GM12878 (cell line): ENCODE measurements around the gene MDN1. TPM values are rescaled to one million over a fixed set of nuclear protein-coding genes. Genes with fewer than 3 reads are reported as not detected.
"Not testable (repeated sequence)": the region's sequence is repeated elsewhere in the genome, so short reads cannot be mapped to it uniquely, and the experiment has no call there.

Source experiments
- ATAC-seq: fragments of 200-7000 bp; cut with Tn5 transposase; 3 replicates; pipeline ENCODE4 v1.9.1; 2020; ENCODE audit warnings: mild to moderate bottlenecking, moderate library complexity
- BruUV-seq: library from RNA; stranded (reverse); fragments of 400-500 nt; replicated peaks from 2 replicates; lab custom pipeline; 2021; lab: Mats Ljungman, UMichigan
- CTCF ChIA-PET: fragments of 300-600 bp; sonication (Branson Sonifier 250); formaldehyde crosslinking; extraction: SDS; loops from one replicate; lab custom pipeline; 2021; ENCODE audit warnings: inconsistent platforms; lab: Yijun Ruan, JAX
- POLR2A ChIA-PET: fragments of 350-600 bp; formaldehyde crosslinking; extraction: SDS; loops from one replicate; lab custom pipeline; 2021; ENCODE audit warnings: inconsistent platforms; lab: Charles Lee
- RAD21 ChIA-PET: fragments of 300-600 bp; sonication (Branson Sonifier 250); formaldehyde crosslinking; loops from one replicate; lab custom pipeline; 2023; ENCODE audit warnings: antibody characterized with exemption; ENCODE audit not compliant: unreplicated experiment; lab: Charles Lee
- SMC1A ChIA-PET: fragments of 300-600 bp; sonication (Branson Sonifier 250); formaldehyde crosslinking; loops from one replicate; lab custom pipeline; 2023; ENCODE audit not compliant: unreplicated experiment, uncharacterized antibody; lab: Charles Lee
- DNase-seq: peaks from one replicate; pipeline ENCODE4 v3.0.0-alpha.2; 2011; ENCODE audit warnings: low read depth, low spot score
- FAIRE-seq: peaks from 3 replicates; lab custom pipeline; 2011; peaks lifted over from hg19 to GRCh38; lab: Jason Lieb, UNC
- H2AFZ ChIP-seq: 2 replicates; pipeline ENCODE4 v1.6.0; 2011; ENCODE audit warnings: low read depth, low read length, control low read depth; ENCODE audit not compliant: control insufficient read depth
- H3K27ac ChIP-seq: 2 replicates; pipeline ENCODE4 v1.5.1; 2011; ENCODE audit warnings: control low read depth; ENCODE audit not compliant: control insufficient read depth, insufficient read depth
- H3K27me3 ChIP-seq, 2 experiments: replicated peaks in 1 of 2; 2 replicates each; pipeline versions ENCODE4 v1.6.0 to v1.6.1; 2011; ENCODE audit warnings: low read length in 1 of 2; ENCODE audit not compliant: control insufficient read depth in 2 of 2, insufficient read depth in 2 of 2
- H3K36me3 ChIP-seq, 2 experiments: 2 replicates each; pipeline ENCODE4 v1.5.1; 2011; ENCODE audit warnings: low read length in 1 of 2; ENCODE audit not compliant: control insufficient read depth in 2 of 2, insufficient read depth in 2 of 2
- H3K4me1 ChIP-seq: 2 replicates; pipeline ENCODE4 v1.6.1; 2011; ENCODE audit warnings: mild to moderate bottlenecking, low read length, moderate library complexity, mixed read lengths; ENCODE audit not compliant: control insufficient read depth, insufficient read depth
- H3K4me2 ChIP-seq: 2 replicates; pipeline ENCODE4 v1.6.0; 2011; ENCODE audit warnings: control low read depth; ENCODE audit not compliant: control insufficient read depth, insufficient read depth
- H3K4me3 ChIP-seq: fragments of 200-600 bp; sonication (generic); 2 replicates; pipeline ENCODE4 v1.5.1; 2016
- H3K79me2 ChIP-seq: 2 replicates; pipeline ENCODE4 v1.6.0; 2011; ENCODE audit warnings: low read length; ENCODE audit not compliant: control insufficient read depth, insufficient read depth
- H3K9ac ChIP-seq: 2 replicates; pipeline ENCODE4 v1.8.0; 2011; ENCODE audit warnings: low read length, control low read depth, mixed read lengths; ENCODE audit not compliant: control insufficient read depth, insufficient read depth
- H3K9me3 ChIP-seq: replicated peaks from 3 replicates; pipeline ENCODE4 v1.5.1; 2011; ENCODE audit warnings: mild to moderate bottlenecking, low read length; ENCODE audit not compliant: control insufficient read depth, insufficient read depth
- H4K20me1 ChIP-seq: 2 replicates; pipeline ENCODE4 v1.6.0; 2011; ENCODE audit not compliant: control insufficient read depth, insufficient read depth
- BMI1 ChIP-seq: fragments of 450-650 bp; IDR thresholded peaks from 2 replicates; pipeline ENCODE4 v1.6.1; 2016; ENCODE audit warnings: mild to moderate bottlenecking, moderate library complexity, borderline replicate concordance
- HDAC6 ChIP-seq: fragments of 200-600 bp; sonication (generic); IDR thresholded peaks from one replicate; pipeline ENCODE4 v1.8.0; 2017; ENCODE audit warnings: antibody characterized with exemption; ENCODE audit not compliant: unreplicated experiment
- IKZF1 ChIP-seq: fragments of 450-650 bp; conservative IDR thresholded peaks from 2 replicates; pipeline ENCODE4 v1.6.1; 2017; ENCODE audit warnings: antibody characterized with exemption, mild to moderate bottlenecking
- NFYA ChIP-seq: IDR thresholded peaks from 2 replicates; pipeline ENCODE4 v1.6.1; 2011; ENCODE audit warnings: low read depth, mild to moderate bottlenecking, low read length, improper control_type of control experiment, borderline replicate concordance
- PAX8 ChIP-seq: fragments of 450-650 bp; IDR thresholded peaks from 2 replicates; pipeline ENCODE4 v1.6.1; 2017; ENCODE audit warnings: mild to moderate bottlenecking, moderate library complexity
- RAD21 ChIP-seq: IDR thresholded peaks from 2 replicates; pipeline ENCODE4 v1.6.1; 2011; ENCODE audit warnings: mild to moderate bottlenecking, low read depth, low read length, moderate library complexity; ENCODE audit not compliant: insufficient read depth
- ZNF217 ChIP-seq: fragments of 450-650 bp; IDR thresholded peaks from 2 replicates; pipeline ENCODE4 v1.6.1; 2017; ENCODE audit warnings: antibody characterized with exemption, mild to moderate bottlenecking
- WGBS: methylation state at CpG from one replicate; pipeline ENCODE4 v1.1.6; 2016; ENCODE audit warnings: low lambda C conversion rate; ENCODE audit not compliant: insufficient replicate concordance, insufficient coverage; ENCODE audit errors: missing lambda C conversion rate; 5-methylcytosine and 5-hydroxymethylcytosine counted together
- in situ Hi-C: fragments of 300-500 bp; cut with MboI; formaldehyde crosslinking; loops from 9 replicates; pipeline ENCODE4 v1.14.3; 2018; ENCODE audit warnings: mixed read lengths
- intact Hi-C: fragments of 100-400 bp; cut with micrococcal nuclease; formaldehyde crosslinking; loops from one replicate; pipeline ENCODE4 v1.14.2; 2022; ENCODE audit not compliant: unreplicated experiment
- polyA plus RNA-seq, 11 experiments: library from polyadenylated mRNA; depleted of rRNA in 4 of 11; unstranded in 6 of 11; stranded (reverse) in 5 of 11; fragments of >200 nt; fragmentation: Nextera tagmentation in 4 of 11; fragmentation: Illumina TruSeq in 1 of 11; extraction: Ambion mirVana in 4 of 11; extraction: Trizol in 1 of 11; gene quantifications; 1 replicate in 1 of 11; 2 replicates in 10 of 11; pipeline versions ENCODE4 v1.2.1 to v1.2.3, GENCODE V29; 2011 to 2016; ENCODE audit warnings: inconsistent platforms in 2 of 11, missing spikeins in 2 of 11, low read depth in 1 of 11
- total RNA-seq, 4 experiments: library from RNA; depleted of rRNA in 3 of 4; stranded (reverse); fragments of >200 nt in 3 of 4; fragmentation: Illumina TruSeq in 1 of 4; extraction: Trizol in 1 of 4; gene quantifications; 2 replicates each; pipeline versions ENCODE4 v1.2.1 to v1.2.3, GENCODE V29; 2013 to 2021

MDN1 gene
- total and polyA plus RNA-seq, 10 of the 15 experiments (the other 5 are each of a cell fraction or from before 2014, with no cell fraction given) = 14.3 to 50.1 (median 22.1) TPM

GRCh38 chr6:89858041-89858440 is 38.4 kb upstream of the MDN1 start:
- Histone ChIP-seq H3K27me3 (no peaks in the 10 kb centered on the region), H2AFZ (no peak overlapping the region), H3K36me3 (peaks cover 3% of the 10 kb centered on the region in 2 experiments; a peak in 3 of 4 replicates), H3K4me2 (no peak overlapping the region), H3K27ac (no peak overlapping the region), H3K9ac (no peak overlapping the region), H3K4me3 (no peak overlapping the region), H3K4me1 (peaks cover 18% of the 10 kb centered on the region), H4K20me1 (no peaks in the 10 kb centered on the region), H3K9me3 (no peaks in the 10 kb centered on the region), H3K79me2 (no peaks in the 10 kb centered on the region)
- no TSS peak for BruUV-seq
- CTCF ChIA-PET = no interaction called here
- no peak for ATAC-seq
- intact Hi-C loops (no loop called here), in situ Hi-C loops (no loop called here)
- POLR2A ChIA-PET = no interaction called here
- WGBS = 100% methylated on average over 1 of the region's 1 CpG
- FAIRE-seq = no peak
- SMC1A ChIA-PET = no interaction called here
- RAD21 ChIA-PET = no interaction called here
- no peak for DNase-seq
- TF ChIP-seq IKZF1 = no peak
- no peak for TF ChIP-seq HDAC6
- TF ChIP-seq PAX8 = no peak
- no peak for TF ChIP-seq BMI1
- no peak for TF ChIP-seq RAD21

GRCh38 chr6:89853068-89853467 is 33.5 kb upstream of the MDN1 start:
- Histone ChIP-seq H3K9ac (no peak overlapping the region), H3K9me3 (no peaks in the 10 kb centered on the region), H2AFZ (no peak overlapping the region), H3K4me3 (no peak overlapping the region), H4K20me1 (no peaks in the 10 kb centered on the region), H3K4me2 (no peak overlapping the region), H3K36me3 (peaks cover 0 to 12% of the 10 kb centered on the region in 2 experiments; a peak in 3 of 4 replicates), H3K79me2 (no peaks in the 10 kb centered on the region), H3K27ac (no peak overlapping the region), H3K4me1 (no peaks in the 10 kb centered on the region), H3K27me3 (no peaks in the 10 kb centered on the region)
- DNase-seq (no peak), FAIRE-seq (no peak), ATAC-seq (no peak)
- in situ Hi-C loops (no loop called here), intact Hi-C loops (no loop called here)
- BruUV-seq = no TSS peak
- WGBS = 100% methylated on average over 1 of the region's 1 CpG
- SMC1A ChIA-PET = interaction anchor here (0.7 kb wide), 1 partner anchor 80 kb away, joined by 3 read pairs; no protein-coding TSS in a partner anchor
- TF ChIP-seq ZNF217 = no peak
- no peak for TF ChIP-seq NFYA
- RAD21 ChIA-PET = no interaction called here
- CTCF ChIA-PET = no interaction called here
- POLR2A ChIA-PET = interaction anchor here (0.7 to 1.0 kb wide), 2 partner anchors 22 to 24 kb away, joined by 4 to 6 read pairs; partner anchors contain the start of gene CASP8AP2

GRCh38 chr6:89847513-89847912 is 27.9 kb upstream of the MDN1 start:
- BruUV-seq, DNase-seq, H3K36me3 ChIP-seq, in situ Hi-C loops, intact Hi-C loops, RAD21 ChIA-PET, H4K20me1 ChIP-seq, H3K9me3 ChIP-seq, H3K79me2 ChIP-seq, SMC1A ChIA-PET, H3K27me3 ChIP-seq, H3K9ac ChIP-seq, FAIRE-seq, H3K27ac ChIP-seq, ATAC-seq, H3K4me1 ChIP-seq, H2AFZ ChIP-seq, H3K4me2 ChIP-seq, H3K4me3 ChIP-seq: not testable (repeated sequence)
- CTCF ChIA-PET = interaction anchor here (0.6 to 0.8 kb wide), 3 partner anchors 31 to 92 kb away, joined by 3 read pairs; no protein-coding TSS in a partner anchor
- WGBS = 99% methylated on average over 5 of the region's 5 CpGs
- POLR2A ChIA-PET = interaction anchor here (0.6 kb wide), 1 partner anchor 1800 kb away, joined by 5 read pairs; no protein-coding TSS in a partner anchor
